ENCODE data around the gene OTX2. TPM values are rescaled to one million over a fixed set of nuclear protein-coding genes. Genes with fewer than 3 reads are reported as not detected.

The OTX2 gene
- total and polyA plus RNA-seq, 9 donors, result 0.04 to 0.08 TPM; not detected in 7

DNA sequence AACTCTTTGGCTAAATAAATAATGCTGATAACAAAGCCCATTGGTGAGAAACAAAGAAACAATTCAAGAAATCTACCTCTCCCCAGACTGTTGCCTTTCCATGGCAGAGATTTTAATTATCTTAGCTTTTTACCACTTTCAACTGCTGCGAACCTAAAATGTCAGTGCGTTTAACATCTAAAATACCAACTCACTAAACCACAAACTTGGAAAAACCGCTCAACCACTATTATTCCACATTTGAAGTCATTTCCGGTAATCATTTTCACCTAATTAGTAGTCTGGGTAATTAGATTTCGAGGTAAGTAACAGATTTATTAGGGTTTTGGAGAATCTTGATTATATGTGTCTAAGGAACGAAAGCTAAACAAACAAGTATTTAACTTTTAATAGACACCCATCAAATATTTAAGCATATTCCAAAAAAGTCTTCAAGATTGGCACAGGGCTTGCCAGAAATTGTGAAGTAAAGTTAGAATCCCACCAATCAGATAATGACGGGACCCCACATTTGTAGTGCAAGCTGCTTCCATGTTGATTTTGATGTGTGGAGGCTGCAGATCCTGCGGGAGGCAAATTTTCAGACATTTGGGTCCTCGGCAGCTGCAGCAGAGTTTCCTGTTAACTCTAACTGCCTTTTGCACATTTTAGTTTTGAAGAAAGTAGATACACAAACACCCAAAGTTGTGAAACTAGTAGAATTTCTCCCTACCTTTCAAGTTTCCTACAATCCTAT, 4.1 kb downstream of the OTX2 start:
- no peak overlapping the region for H3K4me3 ChIP-seq (ENCODE audit: low read length)
- DNase-seq, result no peak
- no peaks in the 10 kb centered on the region for H3K9me3 ChIP-seq (replicated peaks; ENCODE audit: control insufficient read depth, low read depth, low read length)
- peaks cover 83% of the 10 kb centered on the region for H3K27me3 ChIP-seq (ENCODE audit: control insufficient read depth, insufficient read depth, low read length)
- H3K4me1 ChIP-seq (ENCODE audit: control insufficient read depth, insufficient read depth, low read length), result peaks cover 16% of the 10 kb centered on the region
- no peaks in the 10 kb centered on the region for H3K36me3 ChIP-seq (ENCODE audit: control insufficient read depth, insufficient read depth, low read length)
- WGBS (ENCODE audit: insufficient coverage), result no CpG with 5 or more reads among the region's 9 CpGs
- no peak overlapping the region for H3K27ac ChIP-seq (ENCODE audit: low read length)

DNA sequence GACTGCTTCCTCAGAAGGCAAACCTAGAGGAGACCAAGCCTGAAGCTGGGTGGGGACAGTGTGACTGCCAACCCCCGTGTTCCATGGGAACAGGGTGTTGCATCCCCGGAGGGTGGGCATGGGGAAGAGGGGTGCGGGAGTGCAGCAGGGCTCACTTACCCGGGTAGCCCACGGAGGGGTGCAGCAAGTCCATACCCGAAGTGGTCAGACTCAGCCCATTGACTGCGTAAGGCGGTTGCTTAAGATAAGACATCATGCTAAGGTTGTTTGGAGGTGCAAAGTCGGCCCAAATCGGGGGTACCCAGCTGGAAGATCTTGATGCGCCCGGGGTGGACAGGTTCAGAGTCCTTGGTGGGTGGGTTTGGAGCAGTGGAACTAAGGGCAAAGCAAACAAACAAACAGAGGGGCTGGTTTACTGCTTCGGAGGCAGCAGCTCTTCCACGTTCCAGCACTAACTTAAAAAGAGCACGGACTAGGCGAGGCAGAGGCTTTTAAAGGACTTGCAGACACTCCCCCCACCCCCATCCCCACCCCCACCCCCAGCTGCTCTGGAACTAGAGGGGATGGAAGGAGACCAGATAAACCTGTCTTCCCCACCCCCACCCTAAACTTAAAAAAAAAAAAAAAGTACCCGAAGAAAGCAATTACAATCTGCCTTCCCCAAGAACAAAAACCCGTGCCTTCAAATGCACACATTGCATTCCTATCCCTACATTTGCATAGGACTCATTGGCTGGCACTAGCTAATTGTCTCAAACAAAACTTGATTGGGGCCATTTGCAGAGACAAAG, 4.9 kb downstream of the OTX2 start:
- Histone ChIP-seq H3K4me3 (ENCODE audit: low read length) (no peak overlapping the region), H3K4me1 (ENCODE audit: control insufficient read depth, insufficient read depth, low read length) (peaks cover 16% of the 10 kb centered on the region), H3K27me3 (ENCODE audit: control insufficient read depth, insufficient read depth, low read length) (peaks cover 75% of the 10 kb centered on the region), H3K27ac (ENCODE audit: low read length) (no peak overlapping the region), H3K9me3 (replicated peaks; ENCODE audit: control insufficient read depth, low read depth, low read length) (no peaks in the 10 kb centered on the region), H3K36me3 (ENCODE audit: control insufficient read depth, insufficient read depth, low read length) (no peaks in the 10 kb centered on the region)
- WGBS (ENCODE audit: insufficient coverage), result 2% methylated on average over 14 of the region's 18 CpGs
- DNase-seq, result no peak

DNA sequence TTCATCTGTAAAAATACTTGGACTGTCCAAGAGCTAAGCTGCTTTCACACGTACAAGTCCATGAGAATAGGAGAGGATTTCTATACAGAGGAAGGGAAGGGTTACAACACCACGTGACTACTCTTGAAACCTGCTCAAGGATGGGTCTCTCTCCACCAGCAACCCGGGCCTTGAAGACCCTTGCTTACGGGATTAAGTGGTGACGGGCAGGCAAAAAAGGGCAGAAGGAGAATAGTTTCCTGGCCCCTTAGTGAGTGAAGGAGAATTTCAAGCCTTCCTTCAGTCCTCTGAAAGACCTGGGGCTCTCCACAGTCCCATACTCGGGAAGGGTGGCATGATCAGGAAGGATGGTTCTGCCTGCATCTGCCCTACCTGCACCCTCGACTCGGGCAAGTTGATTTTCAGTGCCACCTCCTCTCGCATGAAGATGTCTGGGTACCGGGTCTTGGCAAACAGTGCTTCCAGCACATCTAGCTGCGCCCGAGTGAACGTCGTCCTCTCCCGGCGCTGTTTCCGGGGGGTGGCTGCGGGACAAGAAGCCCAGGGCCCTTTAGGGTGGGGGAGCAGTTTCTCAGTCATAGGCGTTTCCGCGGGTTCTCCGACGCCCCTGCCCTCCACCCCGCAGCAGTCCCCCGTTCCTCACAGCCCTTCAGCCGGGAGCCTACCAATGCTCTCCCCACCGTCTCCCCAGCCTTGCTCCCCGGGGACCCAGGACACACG, 6.3 kb downstream of the OTX2 start:
- 4% methylated on average over 26 of the region's 29 CpGs for WGBS (ENCODE audit: insufficient coverage)
- peaks cover 11% of the 10 kb centered on the region for H3K4me1 ChIP-seq (ENCODE audit: control insufficient read depth, insufficient read depth, low read length)
- no peaks in the 10 kb centered on the region for H3K9me3 ChIP-seq (replicated peaks; ENCODE audit: control insufficient read depth, low read depth, low read length)
- H3K27me3 ChIP-seq (ENCODE audit: control insufficient read depth, insufficient read depth, low read length), result peaks cover 71% of the 10 kb centered on the region
- no peak overlapping the region for H3K4me3 ChIP-seq (ENCODE audit: low read length)
- H3K36me3 ChIP-seq (ENCODE audit: control insufficient read depth, insufficient read depth, low read length), result no peaks in the 10 kb centered on the region
- DNase-seq, result no peak
- H3K27ac ChIP-seq (ENCODE audit: low read length), result no peak overlapping the region

DNA sequence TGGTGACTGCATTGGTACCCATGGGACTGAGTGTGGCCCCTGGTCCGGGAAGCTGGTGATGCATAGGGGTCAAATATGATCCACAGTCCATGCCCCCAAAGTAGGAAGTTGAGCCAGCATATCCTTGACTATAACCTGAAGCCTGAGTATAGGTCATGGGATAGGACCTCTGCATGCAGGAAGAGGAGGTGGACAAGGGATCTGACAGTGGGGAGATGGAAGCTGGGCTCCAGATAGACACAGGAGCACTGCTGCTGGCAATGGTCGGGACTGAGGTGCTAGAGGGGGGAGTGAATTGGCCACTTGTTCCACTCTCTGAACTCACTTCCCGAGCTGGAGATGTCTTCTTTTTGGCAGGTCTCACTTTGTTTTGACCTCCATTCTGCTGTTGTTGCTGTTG, 8.4 kb downstream of the OTX2 start:
- Histone ChIP-seq H3K27ac (ENCODE audit: low read length) (no peak overlapping the region), H3K4me3 (ENCODE audit: low read length) (no peak overlapping the region), H3K36me3 (ENCODE audit: control insufficient read depth, insufficient read depth, low read length) (no peaks in the 10 kb centered on the region), H3K27me3 (ENCODE audit: control insufficient read depth, insufficient read depth, low read length) (peaks cover 74% of the 10 kb centered on the region), H3K9me3 (replicated peaks; ENCODE audit: control insufficient read depth, low read depth, low read length) (no peaks in the 10 kb centered on the region), H3K4me1 (ENCODE audit: control insufficient read depth, insufficient read depth, low read length) (peaks cover 8% of the 10 kb centered on the region)
- 35% methylated on average over 2 of the region's 3 CpGs for WGBS (ENCODE audit: insufficient coverage)
- no peak for DNase-seq

DNA sequence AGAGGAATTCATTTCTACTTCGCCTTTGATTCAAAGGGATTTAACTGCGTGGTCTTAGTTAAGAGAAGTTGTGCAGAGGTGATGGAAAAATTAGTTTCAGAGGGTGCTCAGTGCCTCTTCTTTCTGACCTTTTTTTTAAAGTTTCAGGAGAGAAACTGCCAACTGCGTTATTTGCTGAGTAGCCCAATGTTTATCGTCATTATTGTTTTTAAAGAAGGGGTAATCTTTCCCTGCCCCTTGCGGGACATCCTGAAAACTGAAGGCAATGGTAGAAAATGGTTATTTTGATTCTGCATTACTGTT, 11.0 kb downstream of the OTX2 start:
- no peak overlapping the region for H3K4me3 ChIP-seq (ENCODE audit: low read length)
- no peaks in the 10 kb centered on the region for H3K9me3 ChIP-seq (replicated peaks; ENCODE audit: control insufficient read depth, low read depth, low read length)
- DNase-seq, result no peak
- no peak overlapping the region for H3K27ac ChIP-seq (ENCODE audit: low read length)
- no peaks in the 10 kb centered on the region for H3K36me3 ChIP-seq (ENCODE audit: control insufficient read depth, insufficient read depth, low read length)
- peaks cover 81% of the 10 kb centered on the region for H3K27me3 ChIP-seq (ENCODE audit: control insufficient read depth, insufficient read depth, low read length)
- WGBS (ENCODE audit: insufficient coverage), result 9% methylated on average over 3 of the region's 5 CpGs
- H3K4me1 ChIP-seq (ENCODE audit: control insufficient read depth, insufficient read depth, low read length), result peaks cover 13% of the 10 kb centered on the region

DNA sequence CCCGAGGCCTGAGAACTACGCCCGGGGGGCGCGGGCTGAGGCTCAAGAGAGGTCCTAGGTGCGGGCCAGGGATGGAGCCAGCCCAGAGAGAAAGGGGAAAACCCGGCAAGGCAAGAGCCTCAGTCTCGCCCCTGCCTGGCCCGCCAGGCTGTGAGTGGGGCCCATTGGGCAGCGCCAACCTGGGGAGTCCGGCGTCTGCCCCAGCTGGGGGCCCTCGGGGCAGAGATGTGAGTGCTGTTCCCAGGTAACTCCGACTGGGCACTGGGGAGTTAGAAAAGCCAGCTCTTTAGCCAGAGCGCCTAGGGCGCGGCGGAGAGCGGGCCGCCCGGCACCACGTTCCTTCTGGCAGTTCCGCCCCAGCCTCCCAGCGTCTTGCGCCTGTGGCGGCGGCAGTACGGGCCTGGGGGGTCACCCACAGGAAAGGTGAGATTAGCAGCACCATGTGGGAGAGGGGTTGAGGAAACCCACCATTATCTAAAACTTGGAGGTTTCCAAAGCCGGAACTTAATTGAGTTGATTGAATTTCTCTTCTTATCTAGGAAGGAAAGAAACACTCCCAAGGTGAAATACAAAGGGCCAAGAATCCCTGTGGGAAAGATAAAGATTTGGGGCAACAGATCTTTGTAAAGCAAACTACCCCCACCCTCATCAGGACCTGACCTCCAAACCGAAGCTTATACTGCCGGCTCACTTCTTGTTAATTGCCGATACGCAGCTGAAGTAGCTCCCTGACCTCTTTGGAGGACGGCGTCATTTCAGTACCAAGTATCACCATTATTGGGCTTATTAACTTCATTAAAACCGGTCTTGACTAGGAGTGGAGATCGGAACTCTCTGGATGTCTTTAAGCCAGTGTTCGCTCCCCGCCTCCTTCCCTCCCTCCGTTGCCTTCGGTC, 11.6 kb downstream of the OTX2 start:
- 3% methylated on average over 30 of the region's 41 CpGs for WGBS (ENCODE audit: insufficient coverage)
- H3K4me3 ChIP-seq (ENCODE audit: low read length), result no peak overlapping the region
- DNase-seq, result no peak

DNA sequence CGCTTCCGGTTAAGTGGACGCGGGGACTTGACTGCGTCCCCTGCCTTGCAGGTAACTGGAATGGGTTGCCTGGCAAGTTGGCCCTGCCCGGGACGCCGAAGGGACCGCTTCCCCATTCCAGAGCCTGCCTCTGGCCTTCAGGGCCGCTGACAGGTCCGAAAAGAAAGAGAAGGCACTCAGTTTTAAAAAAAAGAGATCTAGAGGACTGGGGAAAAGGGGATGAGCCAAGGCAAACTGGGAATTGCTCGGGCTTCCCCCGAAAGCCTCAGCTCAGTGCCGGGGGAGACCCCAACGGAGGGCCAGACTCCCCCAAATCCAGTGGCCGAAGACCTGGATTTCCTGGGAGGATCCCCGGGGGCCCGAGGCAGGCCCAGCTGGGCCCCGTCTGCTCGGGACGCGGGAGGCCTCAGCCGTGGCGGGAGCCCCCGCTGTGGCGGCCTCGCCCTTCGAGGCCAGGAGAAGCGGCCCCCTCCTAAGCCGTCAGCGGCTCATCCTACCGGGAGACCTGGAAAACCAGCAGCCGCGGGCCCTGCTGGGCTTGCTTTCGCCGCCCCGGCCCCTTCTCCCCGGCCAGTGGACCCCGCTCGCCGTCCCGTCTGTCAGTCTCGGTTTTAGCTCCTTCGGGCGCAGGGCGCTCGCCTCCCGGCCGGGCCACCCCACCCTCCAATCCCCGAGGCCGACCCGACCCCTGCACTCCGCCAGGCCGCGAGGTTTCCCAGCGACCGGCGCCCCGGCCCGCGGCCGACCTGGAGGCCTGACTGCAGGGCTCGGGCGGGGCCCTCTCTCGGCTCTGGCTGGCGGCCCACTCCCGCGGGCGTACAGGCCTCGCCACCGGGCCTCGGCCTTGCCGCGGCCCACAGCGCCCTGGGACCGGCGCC, 12.5 kb downstream of the OTX2 start:
- Histone ChIP-seq H3K4me3 (ENCODE audit: low read length) (no peak overlapping the region), H3K36me3 (ENCODE audit: control insufficient read depth, insufficient read depth, low read length) (no peaks in the 10 kb centered on the region), H3K27me3 (ENCODE audit: control insufficient read depth, insufficient read depth, low read length) (peaks cover 74% of the 10 kb centered on the region), H3K9me3 (replicated peaks; ENCODE audit: control insufficient read depth, low read depth, low read length) (no peaks in the 10 kb centered on the region), H3K27ac (ENCODE audit: low read length) (no peak overlapping the region), H3K4me1 (ENCODE audit: control insufficient read depth, insufficient read depth, low read length) (peaks cover 15% of the 10 kb centered on the region)
- WGBS (ENCODE audit: insufficient coverage), result 2% methylated on average over 73 of the region's 77 CpGs
- DNase-seq, result no peak

More for the DNA sequence above, 11.6 kb downstream of the OTX2 start:
- Histone ChIP-seq H3K27me3 (ENCODE audit: control insufficient read depth, insufficient read depth, low read length) (peaks cover 81% of the 10 kb centered on the region), H3K9me3 (replicated peaks; ENCODE audit: control insufficient read depth, low read depth, low read length) (no peaks in the 10 kb centered on the region), H3K4me1 (ENCODE audit: control insufficient read depth, insufficient read depth, low read length) (peaks cover 15% of the 10 kb centered on the region), H3K27ac (ENCODE audit: low read length) (no peak overlapping the region), H3K36me3 (ENCODE audit: control insufficient read depth, insufficient read depth, low read length) (no peaks in the 10 kb centered on the region)

DNA sequence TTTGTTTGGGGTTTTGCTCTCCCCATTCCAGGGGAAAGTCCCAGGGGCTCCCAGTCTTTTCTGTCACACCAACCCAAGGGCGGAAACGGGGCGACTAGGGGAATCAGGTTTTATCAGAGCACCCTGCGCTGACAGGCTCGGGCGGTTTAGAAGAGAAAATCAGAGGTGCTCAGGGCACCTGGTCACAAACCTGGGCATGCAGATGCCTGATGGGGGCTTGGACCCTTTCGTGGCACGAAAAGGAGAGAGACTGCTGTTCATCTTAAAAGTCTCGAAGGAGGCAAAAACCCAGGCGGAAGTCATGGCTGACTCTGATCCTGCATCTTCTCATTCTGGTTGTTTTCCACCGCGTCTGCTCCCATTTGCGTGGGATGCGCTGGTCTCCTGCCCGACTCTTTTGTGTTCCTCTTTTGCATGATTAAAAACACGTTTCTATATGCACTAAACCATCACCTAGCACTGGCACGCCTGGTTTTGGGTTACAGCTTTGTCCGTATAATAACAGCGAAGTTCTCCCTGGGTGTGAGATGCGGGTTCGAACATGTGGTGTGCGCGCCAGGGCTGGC, 13.2 kb downstream of the OTX2 start:
- WGBS (ENCODE audit: insufficient coverage), result 2% methylated on average over 19 of the region's 23 CpGs

DNA sequence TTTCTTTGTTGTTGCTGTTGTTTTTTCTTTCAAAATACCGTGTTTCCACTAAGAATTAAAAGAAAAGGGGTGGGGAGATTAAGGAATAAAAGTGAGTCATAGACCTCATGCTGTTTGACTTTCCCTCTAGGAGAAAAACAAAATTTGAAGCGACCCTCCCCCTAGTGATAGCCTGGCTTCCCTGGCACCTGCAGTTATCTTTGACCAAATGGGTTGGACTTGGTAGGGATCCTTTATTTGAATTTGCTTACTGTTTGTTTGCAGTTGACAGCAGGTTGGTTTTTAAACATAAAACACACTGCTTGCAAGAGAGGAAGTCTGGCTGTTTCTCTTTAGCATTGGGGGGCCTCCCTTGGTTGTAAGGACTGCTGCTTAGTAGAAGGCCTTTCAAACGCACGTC, 14.0 kb downstream of the OTX2 start:
- WGBS (ENCODE audit: insufficient coverage), result 13% methylated on average over 2 of the region's 4 CpGs

More for the DNA sequence above, 13.2 kb downstream of the OTX2 start:
- no peaks in the 10 kb centered on the region for H3K9me3 ChIP-seq (replicated peaks; ENCODE audit: control insufficient read depth, low read depth, low read length)
- peaks cover 15% of the 10 kb centered on the region for H3K4me1 ChIP-seq (ENCODE audit: control insufficient read depth, insufficient read depth, low read length)
- H3K27me3 ChIP-seq (ENCODE audit: control insufficient read depth, insufficient read depth, low read length), result peaks cover 76% of the 10 kb centered on the region
- no peak overlapping the region for H3K4me3 ChIP-seq (ENCODE audit: low read length)
- no peak for DNase-seq
- H3K27ac ChIP-seq (ENCODE audit: low read length), result no peak overlapping the region
- no peaks in the 10 kb centered on the region for H3K36me3 ChIP-seq (ENCODE audit: control insufficient read depth, insufficient read depth, low read length)

More for the DNA sequence above, 14.0 kb downstream of the OTX2 start:
- no peak for DNase-seq
- Histone ChIP-seq H3K36me3 (ENCODE audit: control insufficient read depth, insufficient read depth, low read length) (no peaks in the 10 kb centered on the region), H3K9me3 (replicated peaks; ENCODE audit: control insufficient read depth, low read depth, low read length) (no peaks in the 10 kb centered on the region), H3K27me3 (ENCODE audit: control insufficient read depth, insufficient read depth, low read length) (peaks cover 72% of the 10 kb centered on the region), H3K4me1 (ENCODE audit: control insufficient read depth, insufficient read depth, low read length) (peaks cover 15% of the 10 kb centered on the region), H3K4me3 (ENCODE audit: low read length) (no peak overlapping the region), H3K27ac (ENCODE audit: low read length) (no peak overlapping the region)
